Measurements from ENCODE around the gene GPRIN3. TPM values are rescaled to one million over a fixed set of nuclear protein-coding genes. Genes with fewer than 3 reads are reported as not detected.
A peak's percentile ranks its signal among the peaks of the same experiment; 100 is the strongest.

Gene GPRIN3
- total RNA-seq, 1 experiment from 2014 or later: 7.6 TPM

DNA sequence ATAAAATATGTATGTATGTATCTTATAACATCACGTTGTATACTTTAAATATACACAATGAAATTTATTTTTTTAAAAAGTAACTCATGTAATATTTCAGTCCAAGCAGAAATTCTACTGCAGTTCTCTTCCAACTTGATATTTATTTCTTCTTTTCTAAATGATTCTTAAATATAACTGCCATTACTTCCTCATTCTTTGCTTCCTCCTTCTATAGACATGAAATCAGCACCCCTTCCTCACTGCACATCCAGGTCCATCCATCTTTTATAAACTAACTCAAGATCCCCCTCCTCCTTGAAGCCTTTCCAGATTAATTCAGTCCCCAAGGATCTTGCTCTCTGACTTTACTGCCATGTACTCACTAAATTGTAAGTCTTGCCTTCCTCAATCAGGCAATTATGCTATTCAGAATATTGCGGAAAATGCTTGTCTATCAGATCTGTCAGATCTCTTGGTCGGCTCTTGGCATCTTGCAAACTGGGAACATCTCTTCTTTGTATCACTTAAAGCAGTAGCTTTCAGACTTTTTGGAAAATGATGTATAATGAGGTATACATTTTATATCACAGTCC is 3.7 kb downstream of the GPRIN3 start:
- no peaks in the 10 kb centered on the region for H3K27me3 Mint-ChIP-seq (ENCODE audit: unreplicated experiment)
- peak overlapping the region; percentile 83 for H3K27ac Mint-ChIP-seq (ENCODE audit: unreplicated experiment)
- CTCF ChIA-PET: no interaction called here
- intact Hi-C loops (cut with micrococcal nuclease; ENCODE audit: unreplicated experiment): loop anchor here (2.0 kb wide), 1 partner anchor 131 kb away; no protein-coding TSS in a partner anchor
- no TSS peak for BruUV-seq (replicated peaks)
- DNase-seq: no peak
- TF ChIP-seq, protein P1, sequence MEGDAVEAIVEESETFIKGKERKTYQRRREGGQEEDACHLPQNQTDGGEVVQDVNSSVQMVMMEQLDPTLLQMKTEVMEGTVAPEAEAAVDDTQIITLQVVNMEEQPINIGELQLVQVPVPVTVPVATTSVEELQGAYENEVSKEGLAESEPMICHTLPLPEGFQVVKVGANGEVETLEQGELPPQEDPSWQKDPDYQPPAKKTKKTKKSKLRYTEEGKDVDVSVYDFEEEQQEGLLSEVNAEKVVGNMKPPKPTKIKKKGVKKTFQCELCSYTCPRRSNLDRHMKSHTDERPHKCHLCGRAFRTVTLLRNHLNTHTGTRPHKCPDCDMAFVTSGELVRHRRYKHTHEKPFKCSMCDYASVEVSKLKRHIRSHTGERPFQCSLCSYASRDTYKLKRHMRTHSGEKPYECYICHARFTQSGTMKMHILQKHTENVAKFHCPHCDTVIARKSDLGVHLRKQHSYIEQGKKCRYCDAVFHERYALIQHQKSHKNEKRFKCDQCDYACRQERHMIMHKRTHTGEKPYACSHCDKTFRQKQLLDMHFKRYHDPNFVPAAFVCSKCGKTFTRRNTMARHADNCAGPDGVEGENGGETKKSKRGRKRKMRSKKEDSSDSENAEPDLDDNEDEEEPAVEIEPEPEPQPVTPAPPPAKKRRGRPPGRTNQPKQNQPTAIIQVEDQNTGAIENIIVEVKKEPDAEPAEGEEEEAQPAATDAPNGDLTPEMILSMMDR (IDR thresholded peaks at IDR 0.05; ENCODE audit: unreplicated experiment): no peak
- H3K36me3 Mint-ChIP-seq (ENCODE audit: insufficient read depth, unreplicated experiment): peaks cover 33% of the 10 kb centered on the region
- no peaks in the 10 kb centered on the region for H3K9me3 Mint-ChIP-seq (ENCODE audit: low read depth, unreplicated experiment)
- no peak overlapping the region for H3K4me3 Mint-ChIP-seq (ENCODE audit: low read depth, unreplicated experiment)
- H3K4me1 Mint-ChIP-seq (ENCODE audit: low read depth, unreplicated experiment): peaks cover 22% of the 10 kb centered on the region

DNA sequence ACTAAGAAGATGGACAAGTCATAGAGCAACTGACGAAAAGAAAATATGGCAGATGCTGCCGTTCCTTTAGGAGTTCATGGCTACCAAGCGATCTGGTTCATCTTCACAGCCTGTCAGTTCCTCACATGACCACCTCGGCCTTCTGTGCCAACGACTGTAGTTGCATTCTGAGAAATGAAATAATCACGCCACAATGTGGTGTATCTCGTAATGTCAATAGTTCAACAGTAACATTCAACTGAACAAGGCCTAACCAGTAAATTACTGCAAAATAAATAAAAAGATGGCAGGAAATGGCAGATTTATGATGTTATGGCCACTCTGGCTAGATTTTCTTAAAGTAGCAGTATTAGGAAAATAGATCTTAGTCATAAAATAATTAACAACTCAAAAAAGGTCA is 4.4 kb downstream of the GPRIN3 start:
- DNase-seq: no peak
- H3K27ac Mint-ChIP-seq (ENCODE audit: unreplicated experiment): no peak overlapping the region
- no peaks in the 10 kb centered on the region for H3K9me3 Mint-ChIP-seq (ENCODE audit: low read depth, unreplicated experiment)
- no TSS peak for BruUV-seq (replicated peaks)
- TF ChIP-seq, protein P1 (IDR thresholded peaks at IDR 0.05; ENCODE audit: unreplicated experiment): no peak
- H3K4me3 Mint-ChIP-seq (ENCODE audit: low read depth, unreplicated experiment): no peak overlapping the region
- H3K4me1 Mint-ChIP-seq (ENCODE audit: low read depth, unreplicated experiment): peaks cover 26% of the 10 kb centered on the region
- H3K27me3 Mint-ChIP-seq (ENCODE audit: unreplicated experiment): no peaks in the 10 kb centered on the region
- intact Hi-C loops (cut with micrococcal nuclease; ENCODE audit: unreplicated experiment): no loop called here
- CTCF ChIA-PET: no interaction called here
- H3K36me3 Mint-ChIP-seq (ENCODE audit: insufficient read depth, unreplicated experiment): peaks cover 37% of the 10 kb centered on the region

DNA sequence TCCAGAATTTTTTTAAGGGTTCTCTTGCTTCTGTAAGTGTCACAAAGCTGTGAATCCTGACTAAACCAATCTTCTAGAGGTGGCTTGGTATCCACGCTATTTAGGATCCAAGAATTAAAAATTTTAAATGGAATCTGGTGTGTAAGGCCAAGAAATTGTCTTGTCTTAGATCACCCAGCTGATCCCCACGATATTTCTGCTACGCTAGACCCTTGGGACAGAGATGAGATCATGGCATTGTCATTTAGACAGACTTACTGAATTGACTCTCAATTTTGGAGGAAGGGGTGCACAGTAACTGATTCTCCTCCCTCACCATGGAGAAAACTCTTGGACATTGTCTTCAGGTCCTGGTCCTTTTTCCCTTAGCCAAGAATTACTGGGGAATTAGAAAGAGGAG is 5.7 kb downstream of the GPRIN3 start:
- CTCF ChIA-PET: no interaction called here
- Mint-ChIP-seq H3K27me3 (ENCODE audit: unreplicated experiment) (no peaks in the 10 kb centered on the region), H3K27ac (ENCODE audit: unreplicated experiment) (no peak overlapping the region), H3K4me3 (ENCODE audit: low read depth, unreplicated experiment) (no peak overlapping the region), H3K9me3 (ENCODE audit: low read depth, unreplicated experiment) (no peaks in the 10 kb centered on the region), H3K4me1 (ENCODE audit: low read depth, unreplicated experiment) (peaks cover 39% of the 10 kb centered on the region), H3K36me3 (ENCODE audit: insufficient read depth, unreplicated experiment) (peaks cover 29% of the 10 kb centered on the region)
- no TSS peak for BruUV-seq (replicated peaks)
- TF ChIP-seq, protein P1 (IDR thresholded peaks at IDR 0.05; ENCODE audit: unreplicated experiment): no peak
- no peak for DNase-seq
- intact Hi-C loops (cut with micrococcal nuclease; ENCODE audit: unreplicated experiment): no loop called here

DNA sequence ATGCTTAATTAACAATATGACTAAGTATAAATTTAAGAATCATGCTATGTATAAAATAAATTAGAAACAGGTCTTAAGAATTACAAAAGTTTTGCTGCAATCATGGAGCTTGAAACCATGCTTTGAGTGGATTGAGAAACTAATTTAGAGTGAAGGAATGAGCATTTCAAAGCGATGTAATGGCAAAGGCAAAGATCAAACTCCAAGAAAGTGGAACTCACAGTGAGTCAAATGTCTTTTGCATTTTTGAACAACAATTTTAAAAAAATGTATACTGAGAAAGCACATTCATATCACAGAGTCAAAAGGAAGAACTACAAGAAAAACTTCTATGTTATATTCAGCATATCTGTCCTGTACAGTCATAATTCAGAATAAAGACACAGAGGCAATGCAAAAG is 6.6 kb downstream of the GPRIN3 start:
- no peak for DNase-seq
- intact Hi-C loops (cut with micrococcal nuclease; ENCODE audit: unreplicated experiment): no loop called here
- H3K4me1 Mint-ChIP-seq (ENCODE audit: low read depth, unreplicated experiment): peaks cover 42% of the 10 kb centered on the region
- no peaks in the 10 kb centered on the region for H3K9me3 Mint-ChIP-seq (ENCODE audit: low read depth, unreplicated experiment)
- peaks cover 22% of the 10 kb centered on the region for H3K36me3 Mint-ChIP-seq (ENCODE audit: insufficient read depth, unreplicated experiment)
- CTCF ChIA-PET: no interaction called here
- TF ChIP-seq, protein P1 (IDR thresholded peaks at IDR 0.05; ENCODE audit: unreplicated experiment): no peak
- BruUV-seq (replicated peaks): no TSS peak
- H3K27me3 Mint-ChIP-seq (ENCODE audit: unreplicated experiment): no peaks in the 10 kb centered on the region
- no peak overlapping the region for H3K4me3 Mint-ChIP-seq (ENCODE audit: low read depth, unreplicated experiment)
- no peak overlapping the region for H3K27ac Mint-ChIP-seq (ENCODE audit: unreplicated experiment)

Measured in Calu3 (cell line).